GM21737 (cell line): Measurements from ENCODE around the gene ADM2.
"Not testable (repeated sequence)": the region's sequence is repeated elsewhere in the genome, so short reads cannot be mapped to it uniquely, and the experiment has no call there.

Source experiments
- ATAC-seq: cut with Tn5 transposase; IDR thresholded peaks from one replicate; pipeline ENCODE4 v1.9.1; 2021; ENCODE audit warnings: mild to moderate bottlenecking, moderate library complexity; ENCODE audit not compliant: unreplicated experiment

The ADM2 gene

DNA sequence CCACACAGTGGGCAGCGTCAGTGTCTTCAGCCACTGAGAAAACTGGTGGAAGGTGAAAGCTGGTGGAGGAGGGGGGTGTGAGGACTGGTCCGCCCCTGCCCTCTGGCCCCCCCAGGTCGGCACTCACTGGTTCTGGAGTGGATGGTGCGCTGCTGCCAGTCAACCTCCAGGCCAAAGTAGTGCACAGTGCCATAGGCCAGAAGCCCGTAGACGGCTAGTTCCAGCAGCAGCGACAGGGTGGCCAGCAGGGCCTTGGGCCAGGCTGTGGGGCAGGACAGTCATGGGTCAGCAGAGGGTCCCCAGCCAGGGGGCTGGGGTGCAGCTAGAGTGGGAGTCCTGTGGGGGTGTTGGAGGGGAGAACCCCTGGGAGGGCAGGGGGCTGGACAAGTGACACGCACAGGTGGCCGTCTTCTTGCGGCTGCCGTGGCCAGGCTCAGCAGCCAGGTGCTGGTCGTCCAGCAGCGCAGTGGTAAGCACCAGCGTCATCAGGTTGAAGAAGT, 24.0 kb downstream of the ADM2 start:
- ATAC-seq: no peak

DNA sequence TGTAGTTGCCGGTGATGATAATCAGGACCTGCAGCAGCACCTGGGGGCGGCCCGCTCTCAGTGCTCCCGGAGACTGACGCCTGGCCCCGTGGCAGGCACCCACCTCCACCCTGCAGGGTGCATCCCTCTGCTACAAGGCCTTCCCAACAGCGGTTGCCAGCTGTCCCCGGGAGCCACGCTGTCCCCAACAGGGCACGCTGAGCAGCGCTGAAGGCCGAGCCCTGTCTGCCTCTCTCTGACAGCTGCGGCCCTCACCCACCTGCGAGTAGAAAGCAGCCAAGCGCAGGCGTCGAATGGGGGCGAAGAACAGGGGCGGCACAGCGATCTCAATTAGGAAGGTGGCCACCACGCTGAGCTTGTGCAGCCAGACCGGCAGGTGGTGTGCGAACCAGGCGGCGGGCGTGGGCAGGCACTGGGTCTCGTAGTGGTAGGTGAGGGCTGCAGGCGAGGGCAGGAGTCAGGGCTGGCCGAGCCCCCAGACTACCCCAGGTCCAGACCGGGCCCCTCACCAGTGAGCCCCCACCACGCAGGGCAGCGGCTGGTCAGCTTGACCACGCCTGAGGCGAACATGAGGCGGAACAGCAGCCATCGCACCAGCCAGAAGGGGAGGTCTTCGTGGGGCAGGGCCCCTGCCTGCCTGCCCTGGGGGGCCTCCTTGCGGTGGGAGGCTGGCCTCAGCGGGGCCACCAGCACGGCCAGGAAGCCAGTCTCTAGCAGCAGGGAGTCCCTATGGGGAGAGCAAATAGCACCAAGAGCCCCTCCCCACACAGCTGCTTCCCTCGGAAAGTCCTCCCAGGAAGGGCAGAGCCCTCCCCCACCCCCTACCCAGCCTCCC, 24.6 kb downstream of the ADM2 start:
- no peak for ATAC-seq

DNA sequence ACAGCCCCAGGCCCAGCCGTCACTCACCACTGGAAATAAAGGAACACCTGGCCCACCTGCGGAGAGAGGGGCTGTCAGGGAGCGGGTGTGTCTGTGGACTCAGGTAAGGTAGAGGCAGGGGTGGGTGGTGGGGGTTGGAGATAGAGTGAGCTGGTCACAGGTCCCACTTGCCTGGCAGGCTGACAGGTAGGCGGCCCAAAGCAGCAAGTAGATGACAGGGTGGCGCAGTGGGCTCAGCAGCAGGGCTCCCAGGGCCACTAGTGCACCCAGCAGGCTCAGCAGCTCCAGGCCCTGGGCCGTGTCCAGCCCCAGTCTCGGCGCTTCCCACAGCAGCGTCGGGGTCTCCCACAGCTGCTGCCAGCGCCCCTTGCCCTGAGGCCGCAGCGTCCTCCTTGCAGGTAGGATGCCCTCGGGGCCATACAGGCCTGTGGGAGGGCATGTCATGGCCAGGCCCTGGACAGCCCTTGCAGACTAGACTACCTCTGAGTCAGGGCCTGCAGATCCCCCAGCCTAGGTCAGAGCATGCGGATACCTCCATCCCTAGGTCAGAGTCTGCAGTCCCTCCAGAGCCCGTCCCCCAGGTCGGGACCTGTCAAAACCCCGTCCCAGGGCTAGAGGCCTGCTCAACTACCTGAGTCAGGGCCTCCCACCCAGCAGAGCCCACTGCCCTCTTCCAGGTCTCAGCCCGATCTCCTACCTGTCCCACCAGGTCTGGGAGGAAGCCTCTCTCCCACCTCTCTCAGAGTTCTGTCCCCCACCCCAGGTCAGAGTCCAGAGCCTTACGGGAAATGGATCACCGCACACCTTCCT, 25.5 kb downstream of the ADM2 start:
- peak; percentile 9 for ATAC-seq

DNA sequence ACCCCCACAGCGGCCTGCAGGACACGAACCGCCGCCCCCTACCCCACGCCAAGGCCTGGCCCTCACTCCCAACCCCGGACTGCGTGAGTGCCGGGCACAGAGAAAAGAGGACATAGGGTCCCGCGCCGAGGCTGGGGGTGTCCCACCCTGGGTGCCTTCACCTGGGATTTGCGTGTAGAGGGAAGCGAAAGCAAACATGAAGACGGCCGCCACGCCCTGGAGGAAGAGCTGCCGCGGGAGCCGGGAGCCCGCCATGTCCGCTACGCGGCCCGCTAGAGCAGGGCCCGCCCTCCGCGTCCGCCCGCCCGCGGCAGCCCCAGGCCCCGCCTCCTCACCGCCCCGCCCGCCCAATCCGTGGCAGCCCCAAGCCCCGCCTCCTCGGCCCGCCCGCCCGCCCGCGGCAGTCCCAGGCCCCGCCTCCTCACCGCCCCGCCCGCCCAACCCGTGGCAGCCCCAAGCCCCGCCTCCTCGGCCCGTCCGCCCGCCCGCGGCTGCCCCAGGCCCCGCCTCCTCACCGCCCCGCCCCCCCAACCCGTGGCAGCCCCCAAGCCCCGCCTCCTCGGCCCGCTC, 26.2 kb downstream of the ADM2 start, which contains the start of gene LMF2:
TSS of gene LMF2 (minus strand) at position 282 of the 570 bp plus-strand sequence. CDS start at position 255, 27 bp downstream.
- ATAC-seq: peak; percentile 54

DNA sequence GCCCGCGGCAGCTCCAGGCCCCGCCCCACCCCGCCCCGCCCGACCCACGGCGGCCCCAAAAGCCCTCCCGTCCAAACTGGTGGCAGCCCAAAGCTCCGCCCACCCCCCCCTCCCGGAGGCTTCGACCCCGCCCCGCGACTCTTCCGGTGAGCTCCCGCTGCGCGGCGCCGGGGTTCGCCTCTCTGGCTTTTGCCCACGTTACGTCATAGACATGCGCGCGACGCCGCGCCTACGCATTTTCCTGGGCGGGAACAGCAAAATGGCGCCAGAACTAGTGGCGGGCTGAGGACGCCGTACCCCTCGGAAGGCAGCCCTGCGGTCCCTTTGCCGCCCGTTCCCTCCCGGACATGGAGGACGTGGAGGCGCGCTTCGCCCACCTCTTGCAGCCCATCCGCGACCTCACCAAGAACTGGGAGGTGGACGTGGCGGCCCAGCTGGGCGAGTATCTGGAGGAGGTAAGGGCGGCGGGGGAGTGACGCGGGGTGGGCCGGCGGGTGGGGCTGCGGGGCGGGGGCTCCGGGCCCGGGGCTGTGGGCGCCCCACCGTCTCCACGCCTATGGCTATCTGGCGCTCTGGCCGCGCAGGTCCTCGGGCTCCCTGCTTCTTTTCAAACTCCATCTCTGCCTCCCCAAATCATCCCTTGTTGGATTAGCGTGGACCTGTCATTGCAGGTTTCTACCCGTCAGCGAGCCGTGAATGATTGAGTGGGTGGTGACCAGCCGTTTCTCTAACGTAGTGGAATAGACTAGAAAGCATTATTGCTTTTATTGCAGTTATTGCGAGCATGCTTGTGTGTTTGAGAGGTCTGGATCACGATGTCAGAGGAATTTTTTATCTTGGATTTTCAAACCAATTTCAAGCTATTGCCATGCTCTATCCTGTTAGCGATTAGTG, 26.9 kb downstream of the ADM2 start, which contains the start of gene NCAPH2:
TSS of gene NCAPH2 (plus strand) at position 234 of the 894 bp plus-strand sequence. CDS start at position 348, 114 bp downstream.
- ATAC-seq: peak; percentile 63

DNA sequence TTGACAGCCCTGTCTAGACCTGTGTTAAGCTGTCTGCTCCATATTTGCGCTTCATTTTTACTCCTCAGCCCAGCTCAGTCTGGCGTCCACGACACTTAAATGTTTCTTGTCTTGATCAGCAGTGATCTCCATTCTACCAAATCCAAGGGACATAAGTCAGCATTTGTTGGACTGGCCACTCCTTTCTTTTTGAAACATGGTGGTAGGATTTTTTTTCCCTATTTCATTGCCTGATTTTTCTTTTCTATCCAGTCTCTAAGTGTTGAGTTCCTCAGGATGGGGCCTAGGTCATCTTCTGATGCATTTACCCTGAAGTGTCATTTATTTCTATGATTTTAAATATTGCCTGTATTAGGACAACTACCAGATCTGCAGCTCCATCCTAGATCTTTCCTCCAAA, 27.6 kb downstream of the ADM2 start:
- no peak for ATAC-seq

DNA sequence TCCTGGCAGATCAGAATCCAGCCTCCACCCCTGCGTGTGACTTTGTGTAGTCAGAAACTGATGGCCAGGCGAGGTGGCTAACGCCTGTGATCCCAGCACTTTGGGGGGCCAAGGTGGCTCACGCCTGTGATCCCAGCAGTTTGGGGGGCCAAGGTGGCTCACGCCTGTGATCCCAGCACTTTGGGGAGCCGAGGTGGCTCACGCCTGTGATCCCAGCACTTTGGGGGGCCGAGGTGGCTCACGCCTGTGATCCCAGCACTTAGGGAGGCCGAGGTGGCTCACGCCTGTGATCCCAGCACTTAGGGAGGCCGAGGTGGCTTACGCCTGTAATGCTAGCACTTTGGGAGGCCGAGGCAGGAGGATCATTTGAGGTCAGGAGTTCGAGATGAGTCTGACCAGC, 31.8 kb downstream of the ADM2 start:
- ATAC-seq: no peak

DNA sequence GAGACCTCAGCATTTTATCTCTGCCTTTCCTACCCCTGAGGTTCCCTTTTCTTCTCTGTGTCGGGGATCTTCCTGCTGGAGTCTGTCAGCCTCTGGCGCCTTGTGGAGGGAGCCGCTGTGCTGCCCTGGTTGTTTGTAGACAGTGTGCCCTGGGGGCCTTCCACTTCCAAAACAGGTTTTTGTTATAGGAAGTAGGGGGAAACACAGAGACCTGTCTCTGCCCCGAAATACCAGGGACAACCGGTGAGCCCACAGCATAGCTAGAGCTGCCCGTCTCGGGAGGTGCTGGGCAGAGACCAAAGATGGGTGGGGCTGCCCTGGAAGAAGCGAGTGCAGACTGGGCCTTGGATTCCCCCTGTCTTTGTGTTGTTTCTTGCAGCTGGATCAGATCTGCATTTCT, 34.7 kb downstream of the ADM2 start:
- no peak for ATAC-seq

DNA sequence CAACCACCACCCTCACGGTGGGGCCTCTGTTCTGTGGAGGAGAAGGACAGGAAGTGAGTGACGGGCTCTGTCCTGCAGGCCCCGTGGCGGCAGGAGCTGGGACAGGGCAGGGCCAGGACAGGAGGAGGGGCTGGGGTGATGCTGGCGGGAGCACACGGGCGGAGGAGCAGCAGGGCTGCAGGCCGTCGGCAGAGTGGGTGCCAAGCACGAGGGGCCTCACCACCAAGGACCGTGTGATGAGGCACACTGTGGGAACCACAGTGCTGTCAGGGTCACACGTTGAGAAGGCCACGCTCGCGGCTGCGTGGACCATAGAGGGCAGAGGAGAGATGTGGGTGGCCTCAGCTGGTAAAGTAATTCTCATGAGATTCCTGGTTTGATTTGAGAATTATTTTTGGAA, 35.5 kb downstream of the ADM2 start:
- no peak for ATAC-seq

DNA sequence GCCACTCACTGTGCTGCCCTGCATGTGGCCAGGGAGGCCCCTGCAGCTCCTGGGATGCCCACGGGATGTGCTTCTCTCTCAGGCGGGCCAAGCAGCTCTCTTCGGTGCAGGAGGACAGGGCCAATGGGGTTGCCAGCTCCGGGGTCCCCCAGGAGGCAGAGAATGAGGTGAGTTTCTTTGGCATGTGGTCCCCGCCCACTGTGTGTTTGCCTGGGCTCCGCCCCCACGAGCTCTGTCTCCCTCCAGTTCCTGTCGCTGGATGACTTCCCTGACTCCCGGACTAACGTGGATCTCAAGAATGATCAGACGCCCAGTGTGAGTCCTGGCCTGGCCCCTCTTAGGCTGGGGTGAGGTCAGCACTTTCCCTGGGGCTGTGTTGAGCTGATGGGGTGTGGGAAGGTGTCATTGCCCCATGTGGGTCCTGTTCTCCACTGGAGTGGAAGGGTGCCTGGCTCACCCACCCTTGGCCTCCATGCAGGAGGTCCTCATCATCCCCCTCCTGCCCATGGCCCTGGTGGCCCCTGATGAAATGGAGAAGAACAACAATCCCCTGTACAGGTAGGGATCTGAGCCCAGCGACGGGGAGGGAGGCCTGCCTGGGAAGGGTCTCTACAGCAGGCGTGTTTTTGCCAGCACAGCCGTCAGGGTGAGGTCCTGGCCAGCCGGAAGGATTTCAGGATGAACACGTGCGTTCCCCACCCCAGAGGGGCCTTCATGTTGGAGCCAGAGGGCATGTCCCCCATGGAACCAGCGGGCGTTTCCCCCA, 36.3 kb downstream of the ADM2 start:
- no peak for ATAC-seq

DNA sequence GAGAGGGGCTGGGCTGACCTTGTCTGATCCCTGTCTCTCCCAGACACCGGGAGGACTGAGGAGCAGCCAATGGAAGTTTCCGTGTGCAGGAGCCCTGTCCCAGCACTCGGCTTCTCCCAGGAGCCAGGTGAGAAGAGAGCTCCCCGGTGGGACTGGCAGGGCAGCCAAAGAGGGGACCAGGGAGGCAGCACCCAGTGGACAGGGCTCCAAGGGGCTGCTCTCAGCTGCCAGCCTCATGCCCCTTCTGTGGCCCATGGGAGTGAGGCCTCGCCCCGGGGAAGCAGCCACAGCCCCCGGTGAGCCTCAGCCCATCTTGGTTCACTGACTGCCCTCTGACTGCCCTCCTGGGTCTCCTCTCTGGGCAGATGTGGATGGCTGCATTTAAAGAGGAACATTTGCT, 37.3 kb downstream of the ADM2 start:
- no peak for ATAC-seq

DNA sequence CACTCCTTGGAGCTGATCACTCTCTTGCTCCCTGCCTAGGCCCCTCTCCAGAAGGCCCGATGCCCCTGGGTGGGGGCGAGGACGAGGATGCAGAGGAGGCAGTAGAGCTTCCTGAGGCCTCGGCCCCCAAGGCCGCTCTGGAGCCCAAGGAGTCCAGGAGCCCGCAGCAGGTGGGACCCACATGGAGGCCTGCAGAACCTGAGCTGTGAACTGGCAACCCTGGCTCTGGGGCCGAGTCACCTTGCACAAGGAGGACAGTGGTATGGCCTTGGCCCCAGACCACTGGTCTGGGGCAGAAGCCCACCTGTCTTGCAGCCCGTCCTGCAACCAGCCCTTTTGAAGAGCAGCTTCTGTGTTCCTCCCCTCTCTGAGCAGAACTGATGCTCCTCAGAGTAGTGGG, 37.8 kb downstream of the ADM2 start:
- no peak for ATAC-seq

DNA sequence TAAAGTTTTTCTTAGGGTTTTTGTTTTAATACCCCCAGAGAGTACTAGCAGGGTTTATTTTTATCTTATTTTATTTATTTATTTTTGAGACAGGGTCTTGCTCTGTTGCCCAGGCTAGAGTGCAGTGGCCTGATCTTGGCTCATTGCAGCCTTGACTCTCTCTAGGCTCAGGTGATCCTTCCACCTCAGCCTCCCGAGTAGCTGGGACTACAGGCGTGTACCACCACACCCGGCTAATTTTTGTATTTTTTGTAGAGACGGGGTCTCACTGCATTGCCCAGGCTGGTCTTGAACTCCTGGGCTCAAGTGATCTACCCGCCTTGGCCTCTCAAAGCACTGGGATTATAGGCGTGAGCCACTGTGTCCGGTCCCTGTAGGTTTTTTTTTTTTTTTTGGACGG, 38.8 kb downstream of the ADM2 start:
- not testable (repeated sequence) for ATAC-seq

DNA sequence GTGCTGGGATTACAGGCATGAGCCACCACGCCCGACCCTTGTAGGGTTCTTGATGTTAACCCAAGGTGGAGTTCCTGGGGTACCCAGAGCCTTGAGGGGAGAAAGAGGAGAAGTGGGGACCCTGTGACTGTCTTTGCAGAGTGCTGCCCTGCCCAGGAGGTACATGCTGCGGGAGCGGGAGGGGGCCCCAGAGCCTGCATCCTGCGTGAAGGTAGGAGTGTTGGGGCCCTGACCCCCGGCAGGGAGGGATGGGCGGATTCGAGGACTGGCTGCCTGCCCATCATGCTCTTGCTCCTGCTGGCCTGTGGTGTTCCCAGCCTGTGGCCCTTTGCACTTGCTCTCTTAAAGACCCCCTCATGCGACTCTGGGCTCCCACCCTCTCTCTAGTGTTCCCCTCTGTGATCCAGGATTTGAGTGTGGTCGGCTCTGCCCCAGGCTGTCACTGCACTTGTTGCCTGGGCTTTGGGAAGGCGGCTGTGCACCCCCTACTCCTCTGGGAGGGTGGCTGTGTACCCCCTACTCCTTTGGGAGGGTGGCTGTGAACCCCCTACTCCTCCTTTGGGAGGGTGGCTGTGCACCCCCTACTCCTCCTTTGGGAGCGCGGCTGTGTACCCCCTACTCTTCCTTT, 39.6 kb downstream of the ADM2 start:
- ATAC-seq: no peak

DNA sequence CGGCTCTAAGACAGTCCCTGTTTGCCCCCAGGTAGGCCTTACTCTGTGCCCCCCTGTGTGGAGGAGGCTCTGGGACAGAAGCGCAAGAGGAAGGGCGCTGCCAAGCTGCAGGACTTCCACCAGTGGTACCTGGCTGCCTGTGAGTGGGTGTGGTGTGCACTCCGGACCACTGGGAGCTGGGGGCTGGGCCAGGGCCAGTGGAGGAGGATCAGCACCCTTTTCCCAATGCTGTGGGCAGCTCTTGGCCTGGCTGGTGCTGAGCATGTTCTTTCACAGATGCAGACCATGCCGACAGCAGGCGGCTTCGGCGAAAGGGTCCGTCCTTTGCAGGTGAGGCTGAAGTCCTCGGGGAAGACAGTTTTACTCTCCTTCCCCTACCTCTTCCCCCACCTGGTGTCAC, 40.4 kb downstream of the ADM2 start:
- ATAC-seq: no peak

DNA sequence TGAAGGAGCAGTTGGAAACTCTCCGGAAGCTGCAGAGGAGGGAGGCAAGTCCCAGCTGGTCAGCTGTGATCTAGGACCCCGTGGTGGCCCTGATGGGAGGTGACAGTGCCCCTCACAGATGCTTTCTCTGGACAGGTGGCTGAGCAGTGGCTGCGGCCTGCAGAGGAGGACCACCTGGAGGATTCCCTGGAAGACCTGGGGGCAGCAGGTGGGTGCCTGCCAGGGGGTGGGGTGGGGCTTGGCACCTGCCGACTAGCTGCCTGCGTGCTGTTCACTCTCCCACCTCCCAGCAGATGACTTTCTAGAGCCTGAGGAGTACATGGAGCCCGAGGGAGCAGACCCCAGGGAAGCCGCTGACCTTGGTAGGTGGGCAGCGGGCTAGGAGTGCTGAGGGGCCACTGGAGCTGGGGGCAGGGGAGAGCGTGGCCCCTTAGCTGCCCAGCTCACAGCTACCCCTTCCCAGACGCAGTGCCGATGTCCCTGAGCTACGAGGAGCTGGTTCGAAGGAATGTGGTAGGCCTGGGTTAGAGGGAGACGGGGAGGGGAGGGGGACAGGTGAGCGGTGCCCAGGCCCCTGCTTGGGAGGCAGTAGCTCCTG, 41.0 kb downstream of the ADM2 start:
- ATAC-seq: no peak

DNA sequence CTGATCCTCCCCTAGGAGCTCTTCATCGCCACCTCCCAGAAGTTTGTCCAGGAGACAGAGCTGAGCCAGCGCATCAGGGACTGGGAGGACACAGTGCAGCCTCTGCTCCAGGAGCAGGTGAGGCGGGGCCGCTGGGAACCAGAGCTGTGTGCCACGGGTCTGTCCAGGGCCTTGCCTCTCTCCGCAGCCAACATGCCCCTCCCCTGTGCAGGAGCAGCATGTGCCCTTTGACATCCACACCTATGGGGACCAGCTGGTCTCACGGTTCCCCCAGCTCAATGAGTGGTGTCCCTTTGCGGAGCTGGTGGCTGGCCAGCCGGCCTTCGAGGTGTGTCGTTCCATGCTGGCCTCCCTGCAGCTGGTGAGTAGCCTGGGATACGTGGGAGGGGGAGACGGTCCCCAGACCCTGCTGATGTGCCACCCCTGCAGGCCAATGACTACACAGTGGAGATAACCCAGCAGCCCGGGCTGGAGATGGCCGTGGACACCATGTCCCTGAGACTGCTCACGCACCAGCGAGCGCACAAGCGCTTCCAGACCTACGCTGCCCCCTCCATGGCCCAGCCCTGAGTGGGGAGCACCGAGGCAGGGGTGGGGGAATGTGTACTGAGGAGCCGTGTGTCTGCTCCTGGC, 41.6 kb downstream of the ADM2 start:
- no peak for ATAC-seq

DNA sequence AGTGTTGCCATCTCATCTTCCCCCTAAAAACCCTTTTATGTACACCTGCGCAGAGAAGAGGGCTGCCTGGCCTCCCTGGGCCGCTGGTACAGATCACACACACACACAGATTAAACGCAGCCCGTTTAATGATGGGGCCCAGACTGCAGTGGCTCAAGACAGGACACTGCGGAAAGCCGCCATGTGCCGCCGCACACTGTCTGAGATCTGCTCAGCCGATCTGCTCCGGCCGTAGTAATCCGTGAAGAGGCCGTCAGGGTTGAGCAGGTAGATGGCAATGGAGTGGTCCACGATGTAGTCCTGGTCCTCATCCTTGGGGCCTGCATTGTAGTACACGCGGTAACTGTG, 42.1 kb downstream of the ADM2 start:
- ATAC-seq: no peak
